Activated T-helper 2 cell treated with anti-CD3 and anti-CD28 coated beads, Interferon-gamma antibody, Interleukin-2, Interleukin-4, amounts not matched to agents 10 μg/mL and 5 μg/mL and 100 μg/mL, durations not matched to agents 14 hours and 24 hours and 36 hours (primary cell): ENCODE results near the gene CAV3. TPM values are rescaled to one million over a fixed set of nuclear protein-coding genes. Genes with fewer than 3 reads are reported as not detected.

ENCODE experiments used
- DNase-seq: peaks from one replicate; pipeline ENCODE4 v3.0.0; 2021; ENCODE audit warnings: low spot score
- H3K27ac Mint-ChIP-seq: one replicate; pipeline ENCODE4 v1.8.0; 2021; ENCODE audit warnings: mixed read lengths
- H3K27me3 Mint-ChIP-seq: one replicate; pipeline ENCODE4 v1.8.0; 2021; ENCODE audit warnings: low read depth, mixed read lengths
- H3K36me3 Mint-ChIP-seq: one replicate; pipeline ENCODE4 v1.8.0; 2021; ENCODE audit warnings: low read depth, mixed read lengths
- H3K4me1 Mint-ChIP-seq: one replicate; pipeline ENCODE4 v1.8.0; 2021; ENCODE audit warnings: low read depth, mixed read lengths
- H3K4me3 Mint-ChIP-seq: one replicate; pipeline ENCODE4 v1.8.0; 2021; ENCODE audit warnings: low read depth, mild to moderate bottlenecking, moderate library complexity, mixed read lengths
- H3K9me3 Mint-ChIP-seq: one replicate; pipeline ENCODE4 v1.8.0; 2021; ENCODE audit warnings: mixed read lengths
- intact Hi-C: fragments of 100-400 bp; cut with micrococcal nuclease; formaldehyde crosslinking; loops from one replicate; pipeline ENCODE4 v1.15.1; 2023
- total RNA-seq: library from RNA; stranded (reverse); gene quantifications from 2 replicates; pipeline ENCODE4 v1.2.3, GENCODE V29; 2022

CAV3 gene
- total RNA-seq, 1 donor from 2014 or later, result not detected

DNA sequence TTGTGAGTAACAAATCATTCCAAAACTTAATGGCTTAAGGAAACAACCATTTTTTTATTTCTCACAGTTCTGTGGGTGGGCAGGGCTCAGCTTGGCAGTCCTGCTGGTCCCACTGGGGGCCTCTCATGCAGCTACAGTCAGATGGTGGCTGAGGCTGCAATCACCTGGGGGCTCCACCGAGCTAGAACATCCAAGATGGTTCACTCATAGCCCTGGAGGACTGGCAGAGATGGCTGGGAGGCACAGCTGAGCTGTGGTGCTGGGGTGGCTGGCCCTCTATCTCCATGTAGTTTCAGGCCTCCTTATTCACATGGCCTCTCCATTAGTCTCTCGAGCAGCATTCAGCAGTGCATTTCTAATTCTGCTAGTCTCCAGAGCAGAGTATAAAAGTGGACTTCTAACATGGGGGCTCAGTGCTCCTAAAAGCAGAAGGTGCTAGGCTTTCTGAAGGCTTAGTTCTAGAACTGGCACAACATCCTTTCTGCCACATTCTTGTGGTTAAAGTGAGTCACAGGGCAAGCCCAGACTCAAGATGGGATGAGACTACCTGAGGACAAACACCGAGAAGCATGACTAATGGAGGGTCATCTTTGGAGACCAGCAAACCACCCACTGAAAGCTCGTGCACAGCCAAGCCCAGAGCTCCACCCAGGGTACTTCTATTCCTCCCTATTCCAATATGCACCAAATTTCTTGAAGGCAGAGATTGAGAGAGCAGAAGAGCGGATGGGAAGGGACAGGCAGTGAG, 6.3 kb downstream of the CAV3 start:
- H3K4me3 Mint-ChIP-seq, result no peak overlapping the region
- peaks cover 2% of the 10 kb centered on the region for H3K4me1 Mint-ChIP-seq
- H3K36me3 Mint-ChIP-seq, result no peaks in the 10 kb centered on the region
- no peak overlapping the region for H3K27ac Mint-ChIP-seq
- intact Hi-C loops, result no loop called here
- no peak for DNase-seq
- no peaks in the 10 kb centered on the region for H3K9me3 Mint-ChIP-seq
- peaks cover 5% of the 10 kb centered on the region for H3K27me3 Mint-ChIP-seq

DNA sequence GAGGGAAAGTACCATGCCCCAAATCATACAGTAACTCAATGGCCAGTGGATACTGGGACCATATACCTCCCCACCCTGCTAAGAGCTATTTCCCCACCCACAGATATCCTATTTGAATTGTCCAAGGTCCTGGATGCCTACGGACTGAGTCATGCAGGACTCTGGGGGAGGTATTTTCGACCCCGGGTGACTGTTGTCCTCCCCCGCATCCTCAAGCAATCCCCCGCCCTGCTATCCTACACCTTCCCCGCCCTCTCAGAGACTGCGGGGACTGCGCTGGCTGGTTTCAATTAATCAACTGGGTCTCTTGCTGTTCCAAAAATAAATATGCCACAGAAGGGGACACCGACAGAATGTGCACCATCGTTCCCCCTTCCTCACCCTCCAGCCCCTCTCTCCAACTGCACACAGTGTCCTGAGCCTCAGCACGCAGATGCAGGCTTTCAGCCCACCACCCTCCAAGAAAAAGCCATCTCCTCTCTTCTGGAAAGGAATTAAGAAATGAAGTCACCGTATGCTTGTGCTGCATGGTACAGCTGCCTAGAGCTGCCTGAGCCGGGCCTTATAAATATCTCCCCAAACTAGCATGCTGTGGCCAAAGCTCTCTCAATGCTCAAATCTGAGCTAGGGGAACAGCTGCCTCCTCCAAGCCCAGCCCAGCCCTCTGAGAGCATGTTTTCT, 8.1 kb downstream of the CAV3 start:
- Mint-ChIP-seq H3K36me3 (no peaks in the 10 kb centered on the region), H3K4me1 (peaks cover 2% of the 10 kb centered on the region), H3K4me3 (no peak overlapping the region), H3K27ac (no peak overlapping the region), H3K27me3 (peaks cover 5% of the 10 kb centered on the region), H3K9me3 (no peaks in the 10 kb centered on the region)
- intact Hi-C loops, result no loop called here
- no peak for DNase-seq

DNA sequence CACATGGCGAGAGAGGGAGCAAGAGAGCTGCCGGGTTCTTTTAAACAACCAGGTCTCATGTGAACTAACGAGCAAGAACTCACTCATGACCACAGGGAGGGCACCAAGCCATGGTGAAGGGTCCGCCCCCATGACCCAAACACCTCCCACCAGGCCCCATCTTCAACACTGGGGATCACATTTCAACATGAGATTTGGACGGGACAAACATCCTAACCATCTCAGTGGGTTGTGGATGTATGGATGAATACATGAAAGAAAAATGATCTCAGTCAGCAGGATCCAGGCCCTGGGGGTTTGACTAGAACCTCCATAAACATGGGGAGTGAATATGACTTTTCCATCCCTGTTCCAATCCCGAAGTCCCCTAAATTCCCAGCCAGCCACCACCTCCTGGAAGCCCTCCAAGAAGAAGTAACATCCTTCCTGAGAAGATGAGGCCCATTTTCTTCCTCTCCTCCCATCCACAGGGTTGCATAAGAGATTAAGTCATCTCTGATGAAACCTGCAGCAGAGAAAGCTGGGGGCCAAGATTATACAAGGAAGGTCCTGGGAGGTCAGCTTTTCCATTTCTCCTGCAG, 9.5 kb downstream of the CAV3 start:
- H3K36me3 Mint-ChIP-seq, result no peaks in the 10 kb centered on the region
- H3K9me3 Mint-ChIP-seq, result no peaks in the 10 kb centered on the region
- no peak overlapping the region for H3K4me3 Mint-ChIP-seq
- no peak overlapping the region for H3K27ac Mint-ChIP-seq
- intact Hi-C loops, result no loop called here
- peaks cover 2% of the 10 kb centered on the region for H3K4me1 Mint-ChIP-seq
- no peak for DNase-seq
- H3K27me3 Mint-ChIP-seq, result peaks cover 5% of the 10 kb centered on the region

DNA sequence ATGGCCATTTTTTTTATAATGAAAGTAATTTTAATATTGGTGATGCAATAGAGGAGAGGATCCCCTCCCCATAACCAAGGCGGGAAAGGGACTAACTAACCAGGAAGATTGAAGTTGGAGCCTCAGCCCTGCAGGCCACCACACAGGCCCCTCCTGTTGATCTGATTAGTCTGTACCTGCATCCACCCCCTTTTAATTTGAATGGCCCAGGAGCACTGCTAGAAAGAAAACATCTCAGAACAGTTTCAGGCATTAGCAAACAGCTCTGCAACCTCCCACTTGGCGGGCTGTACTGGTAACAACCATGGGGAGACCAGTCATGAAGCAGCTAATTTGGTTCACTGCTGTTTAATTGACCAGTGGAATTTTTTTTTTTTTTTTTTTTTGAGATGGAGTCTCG, 10.3 kb downstream of the CAV3 start:
- Mint-ChIP-seq H3K27me3 (peaks cover 5% of the 10 kb centered on the region), H3K4me1 (peaks cover 2% of the 10 kb centered on the region), H3K36me3 (no peaks in the 10 kb centered on the region), H3K9me3 (no peaks in the 10 kb centered on the region), H3K4me3 (no peak overlapping the region), H3K27ac (no peak overlapping the region)
- intact Hi-C loops, result no loop called here
- no peak for DNase-seq

DNA sequence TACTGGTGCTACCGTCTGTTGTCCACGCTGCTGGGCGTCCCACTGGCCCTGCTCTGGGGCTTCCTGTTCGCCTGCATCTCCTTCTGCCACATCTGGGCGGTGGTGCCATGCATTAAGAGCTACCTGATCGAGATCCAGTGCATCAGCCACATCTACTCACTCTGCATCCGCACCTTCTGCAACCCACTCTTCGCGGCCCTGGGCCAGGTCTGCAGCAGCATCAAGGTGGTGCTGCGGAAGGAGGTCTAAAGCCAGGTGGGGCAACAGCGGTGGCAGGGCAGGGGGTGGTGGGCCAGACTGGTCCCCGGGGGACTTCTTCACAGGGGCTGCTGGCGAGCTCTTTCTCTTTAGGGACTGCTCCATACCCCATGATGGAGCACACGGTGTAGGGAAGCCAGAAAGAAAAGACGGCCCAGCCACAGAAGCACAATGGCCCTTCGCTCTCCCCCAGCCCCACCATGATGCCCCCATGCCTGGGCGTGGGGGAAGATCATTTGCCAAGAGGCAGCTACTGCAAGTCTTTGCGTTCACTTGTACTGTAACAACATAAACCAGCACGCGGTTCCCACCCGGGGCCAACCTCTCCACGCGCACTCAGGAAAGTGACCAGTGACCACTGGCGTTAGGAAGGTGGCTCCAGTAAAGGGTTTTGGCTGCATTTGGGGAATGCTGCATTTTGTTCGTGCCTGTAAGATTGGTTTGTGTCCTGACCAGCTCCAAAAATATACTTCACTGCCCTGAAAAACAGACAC, 12.2 kb downstream of the CAV3 start:
- Mint-ChIP-seq H3K27me3 (peaks cover 5% of the 10 kb centered on the region), H3K36me3 (no peaks in the 10 kb centered on the region), H3K4me3 (no peak overlapping the region), H3K27ac (no peak overlapping the region), H3K4me1 (no peaks in the 10 kb centered on the region), H3K9me3 (no peaks in the 10 kb centered on the region)
- DNase-seq, result no peak
- intact Hi-C loops, result no loop called here

DNA sequence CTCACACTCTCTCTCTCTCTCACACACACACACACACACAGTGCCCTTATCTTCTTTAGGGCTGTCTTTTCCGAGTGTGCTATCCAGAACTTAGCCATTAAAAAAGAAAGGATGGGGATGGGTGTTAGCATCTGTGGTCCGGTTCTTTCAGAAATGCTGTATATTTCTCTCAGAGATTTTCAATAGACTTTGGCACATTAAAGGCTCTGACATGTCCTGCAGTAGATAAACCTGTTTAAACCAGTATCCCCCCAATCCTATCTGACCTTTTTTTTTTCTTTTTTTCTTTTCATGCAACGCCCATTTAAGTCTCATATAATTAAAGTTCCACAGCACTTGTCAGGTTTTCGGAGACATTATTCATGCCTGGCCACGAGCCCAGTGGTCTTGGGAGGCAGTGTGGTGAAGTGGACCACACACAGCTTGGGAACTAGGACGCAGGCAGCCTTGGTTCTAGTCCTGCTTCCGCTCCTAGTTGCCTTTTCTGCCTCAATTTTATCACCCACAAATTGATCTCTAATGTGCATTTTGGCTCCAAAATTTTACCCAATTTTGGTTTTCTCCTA, 13.3 kb downstream of the CAV3 start:
- H3K4me3 Mint-ChIP-seq, result no peak overlapping the region
- no peak for DNase-seq
- H3K36me3 Mint-ChIP-seq, result no peaks in the 10 kb centered on the region
- H3K27ac Mint-ChIP-seq, result no peak overlapping the region
- intact Hi-C loops, result no loop called here
- peaks cover 4% of the 10 kb centered on the region for H3K27me3 Mint-ChIP-seq
- H3K9me3 Mint-ChIP-seq, result no peaks in the 10 kb centered on the region
- no peaks in the 10 kb centered on the region for H3K4me1 Mint-ChIP-seq

DNA sequence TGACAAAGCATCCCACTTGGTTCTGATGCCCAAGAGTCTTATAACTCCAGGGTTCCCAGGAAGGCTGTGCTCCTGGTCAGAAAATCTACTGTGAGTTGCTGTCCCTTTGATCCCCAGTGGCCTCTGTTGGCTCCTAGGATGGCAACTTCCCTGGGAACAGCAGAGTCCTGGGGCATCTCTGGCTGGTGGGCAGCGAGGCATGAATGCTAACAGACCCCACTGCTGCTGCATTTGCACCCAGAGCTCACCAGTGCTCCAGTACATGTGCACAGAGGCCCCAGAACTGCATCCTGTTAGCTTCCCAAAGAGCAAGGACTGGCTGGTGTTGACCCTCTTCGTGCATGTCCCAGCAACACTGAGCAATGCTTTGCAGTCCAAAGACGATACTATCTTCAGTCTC, 15.7 kb downstream of the CAV3 start:
- no peaks in the 10 kb centered on the region for H3K27me3 Mint-ChIP-seq
- intact Hi-C loops, result no loop called here
- no peaks in the 10 kb centered on the region for H3K4me1 Mint-ChIP-seq
- no peaks in the 10 kb centered on the region for H3K36me3 Mint-ChIP-seq
- DNase-seq, result no peak
- H3K27ac Mint-ChIP-seq, result no peak overlapping the region
- H3K9me3 Mint-ChIP-seq, result no peaks in the 10 kb centered on the region
- no peak overlapping the region for H3K4me3 Mint-ChIP-seq

DNA sequence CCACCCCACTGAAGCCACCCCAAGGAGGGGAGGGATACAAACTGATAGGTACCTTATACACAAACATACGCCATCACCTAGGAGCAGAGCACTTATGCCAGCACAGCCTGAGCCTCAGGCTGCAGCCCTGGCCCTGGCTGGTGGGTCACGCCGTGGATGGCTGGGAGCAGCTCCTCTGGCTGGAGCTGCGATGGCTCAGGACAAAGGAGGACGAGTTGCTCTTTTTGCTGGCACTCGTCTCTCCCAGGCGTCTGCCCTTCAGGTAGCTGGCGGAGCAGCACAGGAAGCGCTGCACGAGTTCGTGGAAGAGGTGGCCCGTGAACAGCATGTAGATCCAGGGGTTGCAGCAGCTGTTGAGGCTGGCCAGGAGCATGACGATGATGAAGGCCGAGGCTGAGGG, 19.2 kb downstream of the CAV3 start:
- no peak overlapping the region for H3K4me3 Mint-ChIP-seq
- no peaks in the 10 kb centered on the region for H3K4me1 Mint-ChIP-seq
- no peaks in the 10 kb centered on the region for H3K27me3 Mint-ChIP-seq
- intact Hi-C loops, result no loop called here
- no peak overlapping the region for H3K27ac Mint-ChIP-seq
- no peaks in the 10 kb centered on the region for H3K36me3 Mint-ChIP-seq
- no peak for DNase-seq
- no peaks in the 10 kb centered on the region for H3K9me3 Mint-ChIP-seq

DNA sequence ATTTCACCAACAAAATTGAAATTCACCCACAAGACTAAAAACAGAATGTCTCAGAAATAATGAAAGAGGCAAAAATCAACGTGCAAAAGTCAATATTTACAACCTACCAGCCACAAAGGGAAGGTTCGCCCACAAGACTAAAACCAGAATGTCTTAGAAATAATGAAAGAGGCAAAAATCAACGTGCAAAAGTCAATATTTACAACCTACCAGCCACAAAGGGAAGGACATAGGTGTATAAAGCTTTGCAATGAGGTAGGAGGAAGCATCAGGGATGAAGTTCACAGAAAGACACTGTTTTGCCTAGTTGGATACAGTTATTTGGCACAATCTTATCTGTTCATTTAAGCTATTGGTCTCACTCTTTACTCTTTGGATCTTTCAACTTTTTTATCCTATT, 21.5 kb downstream of the CAV3 start:
- H3K27me3 Mint-ChIP-seq, result no peaks in the 10 kb centered on the region
- intact Hi-C loops, result no loop called here
- H3K9me3 Mint-ChIP-seq, result no peaks in the 10 kb centered on the region
- H3K36me3 Mint-ChIP-seq, result no peaks in the 10 kb centered on the region
- H3K4me1 Mint-ChIP-seq, result no peaks in the 10 kb centered on the region
- no peak overlapping the region for H3K4me3 Mint-ChIP-seq
- DNase-seq, result no peak
- H3K27ac Mint-ChIP-seq, result no peak overlapping the region

DNA sequence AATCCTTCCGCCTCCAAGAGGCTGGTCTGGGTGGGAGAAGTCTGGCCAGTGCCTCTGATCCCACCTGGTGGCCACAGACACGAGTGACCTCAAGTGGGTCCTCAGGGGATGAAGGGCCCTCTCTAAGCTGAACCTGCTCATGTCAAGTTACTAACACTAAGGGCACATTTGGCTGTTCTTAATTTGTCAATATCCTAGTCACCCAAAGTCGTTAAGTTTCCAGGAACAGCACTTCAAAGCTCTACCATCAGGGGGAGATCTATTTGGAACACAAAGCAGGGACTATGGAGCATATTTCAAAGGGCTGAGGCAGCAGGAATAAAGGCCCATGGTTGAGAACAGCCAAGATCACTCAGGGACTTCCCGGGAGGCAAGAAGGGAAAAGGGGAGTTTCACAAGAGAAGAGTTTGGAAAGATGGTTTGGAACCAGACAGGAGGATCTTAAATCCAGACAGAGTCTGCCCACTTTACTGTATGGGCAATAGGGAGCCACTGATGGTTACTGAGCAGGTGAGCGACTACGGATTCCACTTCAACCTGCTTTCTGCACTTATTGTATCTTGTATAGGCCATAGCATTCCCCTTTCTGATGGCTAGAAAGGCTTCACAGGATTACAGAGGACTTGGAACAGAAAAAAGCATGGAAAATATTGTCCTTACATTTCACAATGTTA, 22.1 kb downstream of the CAV3 start:
- no peak for DNase-seq
- Mint-ChIP-seq H3K4me3 (no peak overlapping the region), H3K27ac (no peak overlapping the region), H3K36me3 (no peaks in the 10 kb centered on the region), H3K9me3 (no peaks in the 10 kb centered on the region), H3K27me3 (no peaks in the 10 kb centered on the region), H3K4me1 (no peaks in the 10 kb centered on the region)
- intact Hi-C loops, result no loop called here

DNA sequence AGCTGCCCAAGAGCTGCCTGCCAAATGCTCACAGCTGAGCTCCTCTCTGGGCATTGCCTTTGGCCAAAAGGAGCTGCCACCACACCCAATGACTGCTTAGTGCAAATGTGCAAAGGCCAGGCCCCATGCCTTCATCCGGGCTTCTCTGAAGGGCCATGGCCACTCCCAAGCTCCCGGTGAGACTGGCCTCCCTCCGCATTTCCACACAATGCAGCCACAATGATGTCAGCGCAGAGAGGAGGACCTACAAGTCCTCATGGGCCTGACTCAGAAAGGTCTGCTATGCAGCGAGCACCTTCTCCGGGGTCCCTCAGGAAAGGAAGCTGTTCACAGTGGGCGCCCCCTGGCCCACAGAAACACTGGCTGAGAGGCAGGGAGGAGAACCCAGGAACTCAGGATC, 23.1 kb downstream of the CAV3 start:
- no peaks in the 10 kb centered on the region for H3K36me3 Mint-ChIP-seq
- no peaks in the 10 kb centered on the region for H3K9me3 Mint-ChIP-seq

More for the DNA sequence above, 23.1 kb downstream of the CAV3 start:
- H3K27ac Mint-ChIP-seq, result no peak overlapping the region
- H3K4me3 Mint-ChIP-seq, result no peak overlapping the region
- no peaks in the 10 kb centered on the region for H3K27me3 Mint-ChIP-seq
- intact Hi-C loops, result no loop called here
- DNase-seq, result no peak
- H3K4me1 Mint-ChIP-seq, result no peaks in the 10 kb centered on the region
